GM19438 (cell line): ENCODE data around the gene GUCA2A.

Experiments
- ATAC-seq: cut with Tn5 transposase; IDR thresholded peaks from one replicate; pipeline ENCODE4 v1.9.1; 2021; ENCODE audit warnings: low read depth; ENCODE audit not compliant: unreplicated experiment

The GUCA2A gene

GRCh38 chr1:42155362-42155761, 9.2 kb downstream of the GUCA2A start:
- ATAC-seq, result no peak

- no peak for ATAC-seq
Measured at GRCh38 chr1:42154685-42155084, 9.9 kb downstream of the GUCA2A start.

GRCh38 chr1:42153624-42154023, 10.9 kb downstream of the GUCA2A start:
- no peak for ATAC-seq

GRCh38 chr1:42152907-42153600, 11.5 kb downstream of the GUCA2A start, which contains the start of gene GUCA2B:
Gene GUCA2B (plus strand): TSS chr1:42153410. CDS start chr1:42153451, 41 bp downstream.
- ATAC-seq, result no peak

GRCh38 chr1:42152119-42152518, 12.4 kb downstream of the GUCA2A start:
- ATAC-seq, result no peak

DNA sequence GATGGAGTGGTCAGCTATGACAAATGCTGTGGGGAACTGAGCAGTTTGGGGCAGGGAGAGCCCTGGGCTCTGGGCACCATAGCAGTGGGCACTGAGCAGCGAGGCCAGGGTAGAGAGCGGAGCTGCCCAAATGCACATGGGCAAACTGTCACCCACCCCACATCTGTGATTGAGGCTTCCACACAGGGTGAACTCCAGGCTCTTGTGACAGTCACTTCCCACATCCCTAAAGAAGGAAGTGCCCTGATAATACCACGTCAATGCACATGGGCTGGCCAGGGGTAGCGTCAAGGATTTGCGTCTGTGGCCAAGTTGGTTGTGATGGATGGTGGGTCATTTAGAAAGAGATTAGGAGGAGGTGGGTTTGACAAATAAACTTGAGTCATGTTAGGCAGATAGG, 13.9 kb downstream of the GUCA2A start:
- ATAC-seq, result no peak

DNA sequence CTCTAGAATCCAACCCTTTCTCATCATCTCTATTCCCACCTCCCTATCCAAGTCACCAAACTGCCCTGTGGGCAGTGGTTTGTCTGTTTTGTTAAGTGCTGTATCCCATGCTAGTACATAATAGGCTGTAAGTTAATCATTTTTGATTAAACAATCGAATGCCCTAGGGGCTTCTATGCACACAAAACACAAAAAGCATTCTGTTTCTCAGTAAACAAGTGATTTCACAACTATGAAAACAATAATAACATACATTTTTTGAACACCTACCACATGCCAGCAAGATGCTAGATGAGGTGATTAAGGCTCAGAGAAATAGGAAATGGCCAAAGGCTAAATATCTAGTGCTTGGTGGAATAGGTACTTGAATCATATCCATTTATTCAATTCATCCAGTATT, 16.4 kb downstream of the GUCA2A start:
- no peak for ATAC-seq

- no peak for ATAC-seq
Measured at GRCh38 chr1:42146626-42147320, 17.8 kb downstream of the GUCA2A start.

DNA sequence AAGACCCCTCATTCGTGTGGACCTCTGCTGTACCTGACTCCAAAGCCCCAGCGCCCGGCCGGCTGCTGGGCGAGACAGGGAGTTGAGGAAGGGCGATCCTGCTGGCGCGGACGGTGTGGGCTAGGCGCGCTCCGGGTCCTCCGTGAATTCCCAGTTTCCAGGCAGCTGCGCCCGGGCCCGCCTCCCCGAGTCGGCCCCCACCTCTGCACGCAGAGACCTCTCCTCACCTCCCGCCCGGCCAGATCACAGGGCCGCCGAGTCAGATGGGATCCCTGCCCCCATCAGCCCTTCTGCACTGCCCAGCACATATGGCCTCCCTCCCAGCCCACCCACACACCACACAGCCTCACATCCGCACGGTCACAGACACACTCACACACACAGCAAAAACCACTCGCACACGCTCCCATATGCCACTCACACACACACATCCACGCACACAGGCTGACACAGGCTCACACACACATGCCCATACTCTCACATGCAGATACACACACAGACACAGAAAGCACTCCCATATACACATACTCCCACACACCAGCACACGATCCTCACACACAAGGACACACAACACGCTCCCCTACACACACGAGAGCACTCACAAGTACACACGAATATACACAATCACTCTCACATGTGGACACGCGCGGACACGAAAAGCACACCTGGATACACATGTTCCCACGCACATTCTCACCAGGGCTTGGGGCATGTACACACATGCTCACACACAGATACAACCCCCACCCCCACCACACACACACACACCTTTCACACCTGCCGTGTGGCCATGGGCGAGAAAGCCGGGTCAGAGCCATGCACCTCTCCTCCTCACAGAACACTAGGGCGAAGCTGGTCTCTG, 18.6 kb downstream of the GUCA2A start:
- no peak for ATAC-seq

GRCh38 chr1:42145389-42145716, 19.2 kb downstream of the GUCA2A start:
- ATAC-seq, result no peak

- ATAC-seq, result no peak
Measured at GRCh38 chr1:42144711-42145388, 19.7 kb downstream of the GUCA2A start.

DNA sequence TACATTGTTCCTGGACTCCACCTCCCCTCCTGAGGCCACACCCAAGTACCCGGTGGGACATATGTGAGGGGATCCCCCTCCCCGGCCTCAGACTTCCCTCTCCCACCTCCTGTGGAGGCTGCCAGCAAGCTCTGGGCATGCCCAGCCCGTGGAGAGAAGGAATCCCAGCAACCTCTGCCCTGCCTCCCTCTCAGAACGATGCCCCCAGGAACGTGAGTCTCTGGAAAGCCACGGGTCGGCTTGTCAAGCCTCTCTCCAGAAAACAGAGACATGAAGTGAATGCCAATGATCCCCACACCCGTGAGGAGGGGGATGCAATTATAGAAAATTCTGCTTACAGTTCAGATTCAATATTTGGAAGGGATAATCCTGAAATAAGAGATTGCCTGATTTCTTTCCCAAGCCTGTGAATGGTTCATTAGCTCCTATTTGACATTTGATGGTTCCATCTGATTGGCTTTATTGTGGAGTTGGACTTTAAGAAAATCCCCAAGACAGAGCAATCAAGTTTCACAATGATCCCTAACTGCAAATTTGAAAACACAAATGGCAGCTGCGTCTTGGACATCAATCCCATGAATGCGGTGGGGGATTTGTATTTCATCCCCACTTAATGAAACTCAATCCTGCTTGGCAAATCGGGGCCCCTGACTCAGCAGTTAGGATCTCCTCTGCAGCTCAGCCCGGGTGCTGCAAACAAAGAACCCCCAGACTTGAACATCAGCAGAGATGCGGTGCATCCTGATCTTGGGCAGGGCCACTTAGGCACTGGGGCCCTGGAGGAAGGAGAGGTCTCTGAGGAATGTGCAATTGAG, 20.4 kb downstream of the GUCA2A start:
- no peak for ATAC-seq

GRCh38 chr1:42142894-42143675, 21.5 kb downstream of the GUCA2A start:
- no peak for ATAC-seq

- ATAC-seq, result no peak
Measured at GRCh38 chr1:42141978-42142377, 22.6 kb downstream of the GUCA2A start.

DNA sequence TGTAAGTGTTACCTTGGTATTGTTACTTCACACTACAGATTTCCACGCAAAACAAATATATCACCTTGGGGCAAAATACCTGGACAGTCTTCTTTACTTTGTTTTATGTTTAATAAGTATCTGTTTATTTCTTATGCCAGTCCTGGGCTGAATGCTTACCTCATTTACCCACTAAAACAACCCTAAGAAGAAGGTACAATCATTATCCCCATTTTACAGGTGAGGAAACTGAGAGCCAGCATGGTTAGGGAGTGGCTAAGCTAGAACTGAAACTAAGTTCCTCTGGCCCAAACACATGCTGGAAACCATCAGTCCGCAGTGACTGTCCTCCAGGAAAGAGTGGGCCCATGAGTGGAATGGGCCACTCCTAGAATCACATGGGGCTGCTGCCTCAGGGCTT, 24.4 kb downstream of the GUCA2A start:
- ATAC-seq, result no peak

- no peak for ATAC-seq
Measured at GRCh38 chr1:42139444-42139843, 25.1 kb downstream of the GUCA2A start.

GRCh38 chr1:42138586-42138985, 26.0 kb downstream of the GUCA2A start:
- ATAC-seq, result no peak

- no peak for ATAC-seq
Measured at GRCh38 chr1:42137766-42138165, 26.8 kb downstream of the GUCA2A start.

GRCh38 chr1:42136466-42136865, 28.1 kb downstream of the GUCA2A start:
- no peak for ATAC-seq
